ENCODE measurements around the gene SPO11. TPM values are rescaled to one million over a fixed set of nuclear protein-coding genes. Genes with fewer than 3 reads are reported as not detected.

The SPO11 gene
- total RNA-seq, 4 donors from 2014 or later = not detected

- no peak for ATAC-seq (ENCODE audit: low FRiP score)
- no peak for TF ChIP-seq CTCF (IDR thresholded peaks at IDR 0.05)
- DNase-seq (ENCODE audit: low spot score) = no peak
These were observed 63.1 kb downstream of the SPO11 start for GRCh38 chr20:57392512-57393271.

Small RNAs within 50 kb of the gene (small RNA-seq; reads per million reads assigned to genes)
- gene MIR4325 = not detected
- gene RF00019 = not detected
- gene RPL39P39 = not detected

Other genes starting within 250 kb of the SPO11 start
- 1 to 10 TPM in 3 of 4 donors, under 1 TPM in 1; 0.79 to 5.1 (median 1.7) TPM for gene BMP7, start 63.2 kb upstream of the SPO11 start, total RNA-seq
- gene RAE1, start 21.5 kb downstream of the SPO11 start, total RNA-seq = 10 to 100 TPM; 13.9 to 32.9 (median 17.2) TPM
- gene RBM38, start 61.6 kb downstream of the SPO11 start, total RNA-seq = 10 to 100 TPM in 3 of 4 donors, 1 to 10 TPM in 1; 4.6 to 18.0 (median 10.6) TPM
- not detected for gene CTCFL, start 195.3 kb downstream of the SPO11 start, total RNA-seq
- 100 to 1,000 TPM; 103 to 386 (median 203) TPM for gene PCK1, start 231.3 kb downstream of the SPO11 start, total RNA-seq

All from omental fat pad (tissue), 4 donors.